ENCODE data around the gene KCNK4. TPM values are rescaled to one million over a fixed set of nuclear protein-coding genes. Genes with fewer than 3 reads are reported as not detected.
A peak's percentile ranks its signal among the peaks of the same experiment; 100 is the strongest.

KCNK4 gene
- total and polyA plus RNA-seq, 2 donors = 0.13 TPM; not detected in 1

- DNase-seq (ENCODE audit: extremely low spot score) = no peak
- WGBS = 25% methylated on average over 40 of the region's 40 CpGs
These were observed 5.0 kb upstream of the KCNK4 start for GRCh38 chr11:64285885-64286800.

GRCh38 chr11:64286801-64287159 lies 4.3 kb upstream of the KCNK4 start:
- DNase-seq (ENCODE audit: extremely low spot score) = no peak
- Histone ChIP-seq H3K4me1 (ENCODE audit: insufficient read depth) (no peaks in the 10 kb centered on the region), H3K4me3 (ENCODE audit: low read depth, low read length) (no peak overlapping the region), H3K27ac (ENCODE audit: low read depth) (no peak overlapping the region), H3K36me3 (ENCODE audit: insufficient read depth) (no peaks in the 10 kb centered on the region)
- 87% methylated on average over 9 of the region's 9 CpGs for WGBS

More at GRCh38 chr11:64285885-64286800, 5.0 kb upstream of the KCNK4 start:
- Histone ChIP-seq H3K36me3 (ENCODE audit: insufficient read depth) (no peaks in the 10 kb centered on the region), H3K27ac (ENCODE audit: low read depth) (no peak overlapping the region), H3K4me3 (ENCODE audit: low read depth, low read length) (peak overlapping the region; percentile 75), H3K4me1 (ENCODE audit: insufficient read depth) (no peaks in the 10 kb centered on the region)

GRCh38 chr11:64287676-64288352 lies 3.3 kb upstream of the KCNK4 start:
- no peak for DNase-seq (ENCODE audit: extremely low spot score)
- peaks cover 3% of the 10 kb centered on the region for H3K4me1 ChIP-seq (ENCODE audit: insufficient read depth)

GRCh38 chr11:64288353-64288750 lies 2.8 kb upstream of the KCNK4 start:
- WGBS = 91% methylated on average over 9 of the region's 9 CpGs
- Histone ChIP-seq H3K4me3 (ENCODE audit: low read depth, low read length) (no peak overlapping the region), H3K4me1 (ENCODE audit: insufficient read depth) (peaks cover 3% of the 10 kb centered on the region), H3K27ac (ENCODE audit: low read depth) (no peak overlapping the region), H3K36me3 (ENCODE audit: insufficient read depth) (no peaks in the 10 kb centered on the region)
- DNase-seq (ENCODE audit: extremely low spot score) = no peak

More at GRCh38 chr11:64287676-64288352, 3.3 kb upstream of the KCNK4 start:
- no peak overlapping the region for H3K4me3 ChIP-seq (ENCODE audit: low read depth, low read length)
- H3K27ac ChIP-seq (ENCODE audit: low read depth) = no peak overlapping the region
- no peaks in the 10 kb centered on the region for H3K36me3 ChIP-seq (ENCODE audit: insufficient read depth)
- WGBS = 95% methylated on average over 33 of the region's 33 CpGs

GRCh38 chr11:64289002-64289564 lies 2.0 kb upstream of the KCNK4 start:
- DNase-seq (ENCODE audit: extremely low spot score) = no peak
- no peak overlapping the region for H3K27ac ChIP-seq (ENCODE audit: low read depth)

GRCh38 chr11:64290352-64291261 lies 495 bp upstream of the KCNK4 start:
- no peaks in the 10 kb centered on the region for H3K36me3 ChIP-seq (ENCODE audit: insufficient read depth)
- H3K27ac ChIP-seq (ENCODE audit: low read depth) = no peak overlapping the region
- no peak for DNase-seq (ENCODE audit: extremely low spot score)
- peaks cover 3% of the 10 kb centered on the region for H3K4me1 ChIP-seq (ENCODE audit: insufficient read depth)
- WGBS = 54% methylated on average over 10 of the region's 10 CpGs
- no peak overlapping the region for H3K4me3 ChIP-seq (ENCODE audit: low read depth, low read length)

More at GRCh38 chr11:64289002-64289564, 2.0 kb upstream of the KCNK4 start:
- H3K4me3 ChIP-seq (ENCODE audit: low read depth, low read length) = no peak overlapping the region
- 93% methylated on average over 13 of the region's 13 CpGs for WGBS
- peaks cover 3% of the 10 kb centered on the region for H3K4me1 ChIP-seq (ENCODE audit: insufficient read depth)
- no peaks in the 10 kb centered on the region for H3K36me3 ChIP-seq (ENCODE audit: insufficient read depth)

- H3K27ac ChIP-seq (ENCODE audit: low read depth) = no peak overlapping the region
- under 1% methylated on average over 96 of the region's 96 CpGs for WGBS
- H3K4me1 ChIP-seq (ENCODE audit: insufficient read depth) = peaks cover 3% of the 10 kb centered on the region
- DNase-seq (ENCODE audit: extremely low spot score) = no peak
- H3K36me3 ChIP-seq (ENCODE audit: insufficient read depth) = no peaks in the 10 kb centered on the region
- H3K4me3 ChIP-seq (ENCODE audit: low read depth, low read length) = peak overlapping the region; percentile 35
These were observed 804 bp downstream of the KCNK4 start for GRCh38 chr11:64291752-64292459.

- WGBS = 32% methylated on average over 42 of the region's 42 CpGs
- Histone ChIP-seq H3K4me3 (ENCODE audit: low read depth, low read length) (peak overlapping the region; percentile 35), H3K4me1 (ENCODE audit: insufficient read depth) (peaks cover 3% of the 10 kb centered on the region), H3K27ac (ENCODE audit: low read depth) (no peak overlapping the region), H3K36me3 (ENCODE audit: insufficient read depth) (no peaks in the 10 kb centered on the region)
- DNase-seq (ENCODE audit: extremely low spot score) = no peak
These were observed 1.6 kb downstream of the KCNK4 start for GRCh38 chr11:64292460-64293254.

- WGBS = 49% methylated on average over 3 of the region's 3 CpGs
- DNase-seq (ENCODE audit: extremely low spot score) = no peak
- Histone ChIP-seq H3K4me1 (ENCODE audit: insufficient read depth) (peaks cover 6% of the 10 kb centered on the region), H3K4me3 (ENCODE audit: low read depth, low read length) (no peak overlapping the region), H3K27ac (ENCODE audit: low read depth) (no peak overlapping the region), H3K36me3 (ENCODE audit: insufficient read depth) (no peaks in the 10 kb centered on the region)
These were observed 3.7 kb downstream of the KCNK4 start for GRCh38 chr11:64294774-64295173.

- no peak overlapping the region for H3K4me3 ChIP-seq (ENCODE audit: low read depth, low read length)
- DNase-seq (ENCODE audit: extremely low spot score) = no peak
- H3K36me3 ChIP-seq (ENCODE audit: insufficient read depth) = no peaks in the 10 kb centered on the region
- peaks cover 6% of the 10 kb centered on the region for H3K4me1 ChIP-seq (ENCODE audit: insufficient read depth)
- WGBS = 88% methylated on average over 4 of the region's 4 CpGs
- no peak overlapping the region for H3K27ac ChIP-seq (ENCODE audit: low read depth)
These were observed 4.7 kb downstream of the KCNK4 start for GRCh38 chr11:64295760-64296159.

- no peaks in the 10 kb centered on the region for H3K36me3 ChIP-seq (ENCODE audit: insufficient read depth)
- no peak overlapping the region for H3K4me3 ChIP-seq (ENCODE audit: low read depth, low read length)
- H3K27ac ChIP-seq (ENCODE audit: low read depth) = no peak overlapping the region
- no peak for DNase-seq (ENCODE audit: extremely low spot score)
- peaks cover 6% of the 10 kb centered on the region for H3K4me1 ChIP-seq (ENCODE audit: insufficient read depth)
- 38% methylated on average over 1 of the region's 1 CpG for WGBS
These were observed 5.1 kb downstream of the KCNK4 start for GRCh38 chr11:64296236-64296635.
